Adrenal gland (tissue), 12 donors: Measurements from ENCODE around the gene MGRN1. TPM values are rescaled to one million over a fixed set of nuclear protein-coding genes. Genes with fewer than 3 reads are reported as not detected.

ENCODE experiments used
- DNase-seq, 7 donors: peaks; one replicate each; pipeline ENCODE4 v3.0.0-alpha.2; 2019 to 2020
- H3K27ac ChIP-seq, 5 donors: fragments of 200-600 bp; sonication (generic) in 4 of 5; 1 replicate in 3 of 5; 2 replicates in 2 of 5; pipeline versions ENCODE4 v1.5.1 to v1.8.0; 2016 to 2020; ENCODE audit warnings: mild to moderate bottlenecking in 1 of 5
- H3K27me3 ChIP-seq: fragments of 200-600 bp; 2 replicates; pipeline ENCODE4 v1.8.0; 2021
- H3K36me3 ChIP-seq, 2 donors: fragments of 200-600 bp; replicated peaks in 1 of 2; 1 replicate in 1 of 2; 2 replicates in 1 of 2; pipeline versions ENCODE4 v1.5.1 to v1.8.0; 2018 to 2022
- H3K4me1 ChIP-seq, 2 donors: fragments of 200-600 bp; replicated peaks in 1 of 2; 1 replicate in 1 of 2; 2 replicates in 1 of 2; pipeline versions ENCODE4 v1.5.1 to v1.8.0; 2018 to 2021
- H3K4me3 ChIP-seq, 4 donors: fragments of 200-600 bp; sonication (generic) in 3 of 4; one replicate each; pipeline ENCODE4 v1.5.1; 2016 to 2018
- H3K9me3 ChIP-seq, 3 donors: fragments of 200-600 bp; sonication (generic) in 1 of 3; replicated peaks in 1 of 3; 1 replicate in 2 of 3; 2 replicates in 1 of 3; pipeline versions ENCODE4 v1.5.1 to v1.8.0; 2016 to 2021
- CTCF ChIP-seq, 6 experiments: fragments of 450-650 bp in 4 of 6; fragments of 200-600 bp in 2 of 6; sonication (generic) in 1 of 6; IDR thresholded peaks; 1 replicate in 5 of 6; 2 replicates in 1 of 6; pipeline versions ENCODE4 v1.5.1 to v1.8.0; 2016 to 2021; ENCODE audit warnings: antibody characterized with exemption in 6 of 6, mild to moderate bottlenecking in 2 of 6, moderate library complexity in 1 of 6
- POLR2A ChIP-seq, 2 donors: fragments of 450-650 bp; IDR thresholded peaks; one replicate each; pipeline ENCODE4 v1.6.1; 2017; ENCODE audit warnings: antibody characterized with exemption in 2 of 2, mild to moderate bottlenecking in 2 of 2, moderate library complexity in 1 of 2
- WGBS, 4 donors: extraction: QIAGEN DNeasy Blood & Tissue Kit in 2 of 4; methylation state at CpG; one replicate each; pipeline versions ENCODE4 v1.1.5 to v1.1.7; 2013 to 2017; 5-methylcytosine and 5-hydroxymethylcytosine counted together
- intact Hi-C, 2 donors: fragments of 100-400 bp; cut with DNase I; formaldehyde crosslinking; loops; one replicate each; pipeline versions ENCODE4 v1.14.1 to v1.15.0; 2022 to 2023
- polyA plus RNA-seq, 3 donors: library from polyadenylated mRNA; stranded (reverse); fragments of 200-250 nt in 2 of 3; fragments of 350-450 nt in 1 of 3; fragmentation: Illumina TruSeq in 1 of 3; extraction: RNeasy Lipid Tissue Mini Kit (QIAGEN cat#74804) in 1 of 3; gene quantifications; one replicate each; pipeline ENCODE4 v1.2.3, GENCODE V29; 2013 to 2014
- total RNA-seq, 9 donors: library from RNA; depleted of rRNA in 4 of 9; stranded (reverse); fragments of >200 nt in 4 of 9; fragments of 120-200 nt in 1 of 9; fragmentation: NEBNext Ultra II Directional in 1 of 9; extraction: Animal tissue kit (Norgen Biotek cat#: 25700) in 1 of 9; gene quantifications; one replicate each; pipeline versions ENCODE4 v1.1.0 to v1.2.4, GENCODE V29; 2013 to 2023
- donor health status: healthy with polysubstance abuse.
- donor health status: Bipolar disorder and iron deficiency.
- donor health status: DM: yes; HTN: yes; CAD: no.
- donor health status: DM: no; HTN: no; CAD: no.
- donor health status: DM: no; HTN: no; CAD: no.
- donor health status: DM: yes; HTN: yes; CAD: no.

Gene MGRN1
- total and polyA plus RNA-seq, 12 donors: 17.5 to 94.1 (median 58.4) TPM

- intact Hi-C loops: loop anchor here in 1 of 2 donors (5.0 kb wide), 1 partner anchor 55 kb away; no protein-coding TSS in a partner anchor
- peak overlapping the region in 1 of 5 donors; percentile 30 for H3K27ac ChIP-seq
- 44 to 54% (median 52%) methylated on average over 7 to 36 of the region's 36 CpGs for WGBS, 4 donors
- H3K27me3 ChIP-seq: no peaks in the 10 kb centered on the region
- H3K4me3 ChIP-seq: no peak overlapping the region
- DNase-seq: peak; percentile 67 to 81 (median 75)
- peaks cover 0 to 62% of the 10 kb centered on the region in 2 donors for H3K36me3 ChIP-seq
- TF ChIP-seq CTCF (IDR thresholded peaks at IDR 0.05): peak; percentile 34 to 75 (median 67)
- TF ChIP-seq POLR2A (IDR thresholded peaks at IDR 0.05): no peak
- H3K9me3 ChIP-seq: no peaks in the 10 kb centered on the region
- peaks cover 2 to 10% of the 10 kb centered on the region in 2 donors for H3K4me1 ChIP-seq
These were observed 58.1 kb downstream of the MGRN1 start for GRCh38 chr16:4682616-4683254.

GRCh38 chr16:4683255-4684057 is 58.8 kb downstream of the MGRN1 start:
- TF ChIP-seq CTCF (IDR thresholded peaks at IDR 0.05) (peak in 1 of 6 experiments; percentile 22), POLR2A (IDR thresholded peaks at IDR 0.05) (no peak)
- Histone ChIP-seq H3K36me3 (peaks cover 0 to 59% of the 10 kb centered on the region in 2 donors), H3K9me3 (no peaks in the 10 kb centered on the region), H3K4me1 (peaks cover 6 to 15% of the 10 kb centered on the region in 2 donors), H3K27ac (peak overlapping the region in 1 of 5 donors; percentile 30), H3K4me3 (no peak overlapping the region), H3K27me3 (no peaks in the 10 kb centered on the region)
- intact Hi-C loops: loop anchor here in 1 of 2 donors (5.0 kb wide), 1 partner anchor 56 kb away; no protein-coding TSS in a partner anchor
- DNase-seq: no peak
- 74 to 78% (median 77%) methylated on average over 10 to 17 of the region's 17 CpGs for WGBS, 4 donors

GRCh38 chr16:4684058-4684715 is 59.6 kb downstream of the MGRN1 start:
- no peak for TF ChIP-seq CTCF (IDR thresholded peaks at IDR 0.05)
- TF ChIP-seq POLR2A (IDR thresholded peaks at IDR 0.05): no peak
- H3K9me3 ChIP-seq: no peaks in the 10 kb centered on the region
- intact Hi-C loops: loop anchor here in 1 of 2 donors (5.0 kb wide), 1 partner anchor 57 kb away; no protein-coding TSS in a partner anchor
- DNase-seq: peak in 2 of 7 donors; percentile 11 to 27
- no peaks in the 10 kb centered on the region for H3K27me3 ChIP-seq
- 91 to 94% (median 91%) methylated on average over 2 to 23 of the region's 23 CpGs for WGBS, 4 donors
- H3K27ac ChIP-seq: no peak overlapping the region
- peaks cover 0 to 62% of the 10 kb centered on the region in 2 donors for H3K36me3 ChIP-seq
- no peak overlapping the region for H3K4me3 ChIP-seq
- H3K4me1 ChIP-seq: peaks cover 7 to 15% of the 10 kb centered on the region in 2 donors

GRCh38 chr16:4684763-4685162 is 60.1 kb downstream of the MGRN1 start:
- Histone ChIP-seq H3K36me3 (peaks cover 0 to 60% of the 10 kb centered on the region in 2 donors), H3K4me1 (peaks cover 7 to 15% of the 10 kb centered on the region in 2 donors), H3K27ac (no peak overlapping the region), H3K4me3 (no peak overlapping the region), H3K27me3 (no peaks in the 10 kb centered on the region), H3K9me3 (no peaks in the 10 kb centered on the region)
- intact Hi-C loops: loop anchor here in 1 of 2 donors (5.0 kb wide), 1 partner anchor 57 kb away; no protein-coding TSS in a partner anchor
- no peak for DNase-seq
- WGBS, 4 donors: 80 to 90% (median 83%) methylated on average over 10 to 13 of the region's 13 CpGs
- TF ChIP-seq POLR2A (IDR thresholded peaks at IDR 0.05): no peak
- no peak for TF ChIP-seq CTCF (IDR thresholded peaks at IDR 0.05)
